ENCODE data around the gene NAB2.
A peak's percentile ranks its signal among the peaks of the same experiment; 100 is the strongest.
"Not testable (repeated sequence)": the region's sequence is repeated elsewhere in the genome, so short reads cannot be mapped to it uniquely, and the experiment has no call there.

The NAB2 gene

GRCh38 chr12:57069523-57069922, 19.4 kb upstream of the NAB2 start:
- DNase-seq (ENCODE audit: low read depth), result peak; percentile 48

- DNase-seq (ENCODE audit: low read depth), result no peak
These were observed 16.3 kb upstream of the NAB2 start for GRCh38 chr12:57072661-57073060.

GRCh38 chr12:57073566-57074450, 15.1 kb upstream of the NAB2 start:
- DNase-seq (ENCODE audit: low read depth), result not testable (repeated sequence)

- DNase-seq (ENCODE audit: low read depth), result peak; percentile 94
These were observed 10.2 kb upstream of the NAB2 start, which contains the start of gene NEMP1 for GRCh38 chr12:57078519-57079404. Gene NEMP1, minus strand, starts transcription at chr12:57078791. Its CDS starts 46 bp downstream, at chr12:57078745.

GRCh38 chr12:57079821-57080220, 9.1 kb upstream of the NAB2 start:
- no peak for DNase-seq (ENCODE audit: low read depth)

GRCh38 chr12:57080855-57081254, 8.1 kb upstream of the NAB2 start:
- DNase-seq (ENCODE audit: low read depth), result no peak

- no peak for DNase-seq (ENCODE audit: low read depth)
These were observed 2.9 kb upstream of the NAB2 start for GRCh38 chr12:57085999-57086492.

- DNase-seq (ENCODE audit: low read depth), result no peak
These were observed 2.4 kb upstream of the NAB2 start for GRCh38 chr12:57086493-57087009.

- DNase-seq (ENCODE audit: low read depth), result peak; percentile 89
These were observed 1.8 kb upstream of the NAB2 start for GRCh38 chr12:57087010-57087690.

- DNase-seq (ENCODE audit: low read depth), result peak; percentile 78
These were observed 1.1 kb upstream of the NAB2 start for GRCh38 chr12:57087691-57088353.

- no peak for DNase-seq (ENCODE audit: low read depth)
These were observed 644 bp downstream of the NAB2 start for GRCh38 chr12:57089271-57090245.

GRCh38 chr12:57090490-57090889, 1.6 kb downstream of the NAB2 start:
- DNase-seq (ENCODE audit: low read depth), result no peak

- no peak for DNase-seq (ENCODE audit: low read depth)
These were observed 2.2 kb downstream of the NAB2 start for GRCh38 chr12:57090924-57091637.

- no peak for DNase-seq (ENCODE audit: low read depth)
These were observed 3.0 kb downstream of the NAB2 start for GRCh38 chr12:57091638-57092528.

GRCh38 chr12:57092529-57092862, 3.6 kb downstream of the NAB2 start:
- no peak for DNase-seq (ENCODE audit: low read depth)

GRCh38 chr12:57092876-57093414, 4.0 kb downstream of the NAB2 start:
- no peak for DNase-seq (ENCODE audit: low read depth)

GRCh38 chr12:57093415-57094207, 4.7 kb downstream of the NAB2 start:
- DNase-seq (ENCODE audit: low read depth), result peak; percentile 72

All from activated T-cell treated with anti-CD3 and anti-CD28 coated beads for 24 hours (primary cell).